ENCODE results near the gene SLC19A1.
A peak's percentile ranks its signal among the peaks of the same experiment; 100 is the strongest.

DNA sequence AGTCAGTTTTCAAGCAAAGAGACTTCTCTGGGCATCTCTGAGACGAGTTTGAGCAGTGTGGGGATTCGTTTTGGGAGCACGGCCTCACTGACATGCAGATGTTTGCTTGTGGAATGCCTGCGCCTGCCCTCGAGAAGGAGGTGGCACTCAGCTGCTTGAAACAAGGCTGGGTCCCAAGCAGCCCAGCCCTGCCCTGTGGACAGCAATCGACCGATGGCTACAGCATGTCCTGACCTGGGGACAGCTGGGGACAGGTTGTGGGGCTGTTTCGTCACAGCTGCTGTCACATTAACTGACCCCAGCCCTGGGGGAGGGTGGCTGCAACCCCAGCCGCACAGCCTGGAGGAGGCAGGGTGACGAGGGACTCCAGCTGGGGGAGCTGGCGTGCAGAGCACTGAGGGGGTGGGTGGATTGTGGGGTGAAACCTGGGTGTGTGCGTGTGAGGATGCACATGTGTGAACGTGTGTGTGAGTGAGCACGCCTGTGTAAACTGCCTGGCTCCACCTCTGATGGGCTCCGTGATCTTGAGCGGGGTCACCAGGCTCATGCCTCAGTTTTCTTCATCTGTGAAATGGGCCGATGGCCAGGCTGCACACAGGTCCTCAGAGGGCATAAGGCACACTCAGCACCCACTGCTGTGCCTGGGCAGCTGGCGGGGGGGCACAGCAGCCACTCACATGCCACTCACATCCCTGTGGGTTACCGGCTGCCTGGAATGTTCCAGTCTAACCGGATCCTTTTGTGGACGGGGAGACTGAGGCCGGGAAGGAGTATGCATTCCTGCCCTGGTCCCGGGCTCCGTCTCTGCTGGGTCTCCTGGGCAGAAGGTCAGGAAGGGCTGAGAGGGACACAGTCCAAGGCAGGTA is 87.9 kb downstream of the SLC19A1 start:
- TF ChIP-seq, protein P1, sequence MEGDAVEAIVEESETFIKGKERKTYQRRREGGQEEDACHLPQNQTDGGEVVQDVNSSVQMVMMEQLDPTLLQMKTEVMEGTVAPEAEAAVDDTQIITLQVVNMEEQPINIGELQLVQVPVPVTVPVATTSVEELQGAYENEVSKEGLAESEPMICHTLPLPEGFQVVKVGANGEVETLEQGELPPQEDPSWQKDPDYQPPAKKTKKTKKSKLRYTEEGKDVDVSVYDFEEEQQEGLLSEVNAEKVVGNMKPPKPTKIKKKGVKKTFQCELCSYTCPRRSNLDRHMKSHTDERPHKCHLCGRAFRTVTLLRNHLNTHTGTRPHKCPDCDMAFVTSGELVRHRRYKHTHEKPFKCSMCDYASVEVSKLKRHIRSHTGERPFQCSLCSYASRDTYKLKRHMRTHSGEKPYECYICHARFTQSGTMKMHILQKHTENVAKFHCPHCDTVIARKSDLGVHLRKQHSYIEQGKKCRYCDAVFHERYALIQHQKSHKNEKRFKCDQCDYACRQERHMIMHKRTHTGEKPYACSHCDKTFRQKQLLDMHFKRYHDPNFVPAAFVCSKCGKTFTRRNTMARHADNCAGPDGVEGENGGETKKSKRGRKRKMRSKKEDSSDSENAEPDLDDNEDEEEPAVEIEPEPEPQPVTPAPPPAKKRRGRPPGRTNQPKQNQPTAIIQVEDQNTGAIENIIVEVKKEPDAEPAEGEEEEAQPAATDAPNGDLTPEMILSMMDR (IDR thresholded peaks at IDR 0.05 in 8 of 11, conservative IDR thresholded peaks at IDR 0.05 in 3 of 11), result no peak
- TF ChIP-seq POLR2AphosphoS5 (IDR thresholded peaks at IDR 0.05), result peak; percentile 48 to 78 (median 76)
- TF ChIP-seq POLR2A (IDR thresholded peaks at IDR 0.05), result no peak
